ENCODE results near the gene HUWE1.

DNA sequence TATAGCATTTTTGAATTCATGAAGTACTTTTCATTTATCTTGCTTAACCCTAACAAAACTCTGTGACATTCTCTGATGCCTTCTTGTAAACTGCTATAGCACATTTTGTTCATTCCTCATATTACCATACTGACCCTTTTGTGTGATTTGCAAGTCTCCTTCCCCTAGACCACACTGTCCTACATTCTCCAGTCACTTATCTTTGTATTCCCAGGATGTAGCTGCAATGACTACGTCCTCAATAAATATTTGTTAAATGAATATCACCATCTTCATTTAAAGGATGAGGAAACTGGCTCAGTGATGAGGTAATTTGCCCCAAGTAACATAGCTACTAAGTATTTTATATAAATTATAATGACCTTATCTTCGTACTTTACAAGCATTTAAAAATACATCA, 11.9 kb downstream of the HUWE1 start:
- TF ChIP-seq ZBTB7A (IDR thresholded peaks at IDR 0.05; ENCODE audit: low read depth): no peak
- TF ChIP-seq CREB1 (IDR thresholded peaks at IDR 0.05; ENCODE audit: low read depth): no peak
- TF ChIP-seq, protein P1, sequence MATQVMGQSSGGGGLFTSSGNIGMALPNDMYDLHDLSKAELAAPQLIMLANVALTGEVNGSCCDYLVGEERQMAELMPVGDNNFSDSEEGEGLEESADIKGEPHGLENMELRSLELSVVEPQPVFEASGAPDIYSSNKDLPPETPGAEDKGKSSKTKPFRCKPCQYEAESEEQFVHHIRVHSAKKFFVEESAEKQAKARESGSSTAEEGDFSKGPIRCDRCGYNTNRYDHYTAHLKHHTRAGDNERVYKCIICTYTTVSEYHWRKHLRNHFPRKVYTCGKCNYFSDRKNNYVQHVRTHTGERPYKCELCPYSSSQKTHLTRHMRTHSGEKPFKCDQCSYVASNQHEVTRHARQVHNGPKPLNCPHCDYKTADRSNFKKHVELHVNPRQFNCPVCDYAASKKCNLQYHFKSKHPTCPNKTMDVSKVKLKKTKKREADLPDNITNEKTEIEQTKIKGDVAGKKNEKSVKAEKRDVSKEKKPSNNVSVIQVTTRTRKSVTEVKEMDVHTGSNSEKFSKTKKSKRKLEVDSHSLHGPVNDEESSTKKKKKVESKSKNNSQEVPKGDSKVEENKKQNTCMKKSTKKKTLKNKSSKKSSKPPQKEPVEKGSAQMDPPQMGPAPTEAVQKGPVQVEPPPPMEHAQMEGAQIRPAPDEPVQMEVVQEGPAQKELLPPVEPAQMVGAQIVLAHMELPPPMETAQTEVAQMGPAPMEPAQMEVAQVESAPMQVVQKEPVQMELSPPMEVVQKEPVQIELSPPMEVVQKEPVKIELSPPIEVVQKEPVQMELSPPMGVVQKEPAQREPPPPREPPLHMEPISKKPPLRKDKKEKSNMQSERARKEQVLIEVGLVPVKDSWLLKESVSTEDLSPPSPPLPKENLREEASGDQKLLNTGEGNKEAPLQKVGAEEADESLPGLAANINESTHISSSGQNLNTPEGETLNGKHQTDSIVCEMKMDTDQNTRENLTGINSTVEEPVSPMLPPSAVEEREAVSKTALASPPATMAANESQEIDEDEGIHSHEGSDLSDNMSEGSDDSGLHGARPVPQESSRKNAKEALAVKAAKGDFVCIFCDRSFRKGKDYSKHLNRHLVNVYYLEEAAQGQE (IDR thresholded peaks at IDR 0.05; ENCODE audit: low read depth): no peak
- no peak for TF ChIP-seq NFIC (IDR thresholded peaks at IDR 0.05)
- TF ChIP-seq EGR1 (IDR thresholded peaks at IDR 0.05): no peak
- TF ChIP-seq EP300 (IDR thresholded peaks at IDR 0.05; ENCODE audit: borderline replicate concordance): no peak
- no peak for TF ChIP-seq MAX (IDR thresholded peaks at IDR 0.05)
- TF ChIP-seq USF1 (IDR thresholded peaks at IDR 0.05): no peak
- no peak for TF ChIP-seq CEBPB (IDR thresholded peaks at IDR 0.05)
- no peak for TF ChIP-seq TEAD4 (IDR thresholded peaks at IDR 0.05)
- no peak for TF ChIP-seq RAD21 (IDR thresholded peaks at IDR 0.05; ENCODE audit: low read depth)
- TF ChIP-seq YY1 (IDR thresholded peaks at IDR 0.05; ENCODE audit: low read depth): no peak
- TF ChIP-seq FOXM1 (IDR thresholded peaks at IDR 0.05; ENCODE audit: borderline replicate concordance, low read depth): no peak
- TF ChIP-seq TAF1 (IDR thresholded peaks at IDR 0.05; ENCODE audit: low read depth): no peak
